Measurements from ENCODE around the gene IQCH.
"Not testable (repeated sequence)": the region's sequence is repeated elsewhere in the genome, so short reads cannot be mapped to it uniquely, and the experiment has no call there.

The IQCH gene

DNA sequence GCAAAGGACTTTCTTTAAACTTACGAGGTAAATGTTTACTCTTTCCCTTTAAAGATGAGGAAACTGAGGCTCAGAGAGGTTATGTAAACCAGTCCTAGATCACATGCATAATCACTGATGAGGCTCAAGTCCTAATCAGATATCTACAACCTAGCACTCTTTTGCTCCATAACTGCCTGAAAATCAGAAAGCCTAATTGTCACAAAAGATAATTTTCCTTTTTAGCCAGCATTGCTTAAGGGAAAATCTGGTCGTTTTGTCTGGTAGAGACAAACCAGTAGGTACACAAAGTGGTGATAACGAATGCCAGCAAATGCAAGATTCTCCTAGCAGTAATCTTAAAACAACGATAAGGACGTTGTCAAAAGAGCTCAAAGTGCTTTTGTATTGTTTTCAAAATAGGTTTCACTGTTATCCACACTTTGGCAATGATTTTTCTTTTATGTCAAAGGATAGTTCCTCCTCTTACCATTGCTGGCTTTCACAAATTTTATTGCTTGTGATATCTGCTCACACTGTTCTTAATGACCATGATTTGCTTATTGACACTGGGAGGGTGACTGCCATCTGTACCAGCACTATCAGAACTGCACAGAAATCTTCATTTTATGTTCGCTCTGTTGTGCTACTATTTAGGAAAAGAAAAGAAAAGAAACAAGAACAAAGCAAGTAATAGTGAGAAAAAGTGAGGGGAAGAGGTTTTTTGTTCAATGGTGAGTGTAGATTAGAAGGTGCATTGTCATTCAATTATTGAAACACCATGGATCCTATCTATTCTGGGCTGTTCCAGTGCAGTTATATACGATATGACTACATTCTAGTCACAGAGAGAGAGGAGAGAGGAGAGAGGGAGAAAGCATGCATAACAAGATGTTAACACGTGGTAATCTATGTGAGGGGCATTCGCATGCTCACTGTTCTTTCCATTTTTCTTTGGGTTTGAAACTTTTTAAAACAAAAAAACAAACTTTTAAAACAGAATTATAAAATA is 13.7 kb downstream of the IQCH start:
- DNase-seq (ENCODE audit: low read depth) = no peak
- TF ChIP-seq, protein P1, sequence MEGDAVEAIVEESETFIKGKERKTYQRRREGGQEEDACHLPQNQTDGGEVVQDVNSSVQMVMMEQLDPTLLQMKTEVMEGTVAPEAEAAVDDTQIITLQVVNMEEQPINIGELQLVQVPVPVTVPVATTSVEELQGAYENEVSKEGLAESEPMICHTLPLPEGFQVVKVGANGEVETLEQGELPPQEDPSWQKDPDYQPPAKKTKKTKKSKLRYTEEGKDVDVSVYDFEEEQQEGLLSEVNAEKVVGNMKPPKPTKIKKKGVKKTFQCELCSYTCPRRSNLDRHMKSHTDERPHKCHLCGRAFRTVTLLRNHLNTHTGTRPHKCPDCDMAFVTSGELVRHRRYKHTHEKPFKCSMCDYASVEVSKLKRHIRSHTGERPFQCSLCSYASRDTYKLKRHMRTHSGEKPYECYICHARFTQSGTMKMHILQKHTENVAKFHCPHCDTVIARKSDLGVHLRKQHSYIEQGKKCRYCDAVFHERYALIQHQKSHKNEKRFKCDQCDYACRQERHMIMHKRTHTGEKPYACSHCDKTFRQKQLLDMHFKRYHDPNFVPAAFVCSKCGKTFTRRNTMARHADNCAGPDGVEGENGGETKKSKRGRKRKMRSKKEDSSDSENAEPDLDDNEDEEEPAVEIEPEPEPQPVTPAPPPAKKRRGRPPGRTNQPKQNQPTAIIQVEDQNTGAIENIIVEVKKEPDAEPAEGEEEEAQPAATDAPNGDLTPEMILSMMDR (IDR thresholded peaks at IDR 0.05; ENCODE audit: control insufficient read depth, extremely low read depth, insufficient read depth) = no peak
- no peak overlapping the region for H3K4me3 ChIP-seq (ENCODE audit: low read depth, low read length)

DNA sequence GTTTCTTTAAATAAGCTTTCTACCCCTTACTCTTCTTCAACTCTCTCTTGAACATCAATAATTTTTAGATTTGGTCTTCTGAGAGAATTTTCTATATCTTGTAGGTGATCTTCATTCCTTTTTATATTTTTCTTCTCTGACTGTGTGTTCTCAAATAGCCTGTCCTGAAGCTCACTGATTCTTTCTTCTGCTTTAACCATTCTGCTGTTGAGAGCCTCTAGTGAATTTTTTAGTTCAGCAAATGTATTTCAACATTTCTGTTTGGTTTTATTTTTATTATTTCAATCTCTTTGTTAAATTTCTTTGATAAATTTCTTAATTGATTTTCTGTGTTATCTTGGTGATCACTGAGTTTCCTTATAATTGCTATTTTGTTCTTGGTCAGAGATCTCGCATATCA is 19.6 kb downstream of the IQCH start:
- H3K4me3 ChIP-seq (ENCODE audit: low read depth, low read length) = no peak overlapping the region
- TF ChIP-seq, protein P1 (IDR thresholded peaks at IDR 0.05; ENCODE audit: control insufficient read depth, extremely low read depth, insufficient read depth) = no peak
- DNase-seq (ENCODE audit: low read depth) = no peak

DNA sequence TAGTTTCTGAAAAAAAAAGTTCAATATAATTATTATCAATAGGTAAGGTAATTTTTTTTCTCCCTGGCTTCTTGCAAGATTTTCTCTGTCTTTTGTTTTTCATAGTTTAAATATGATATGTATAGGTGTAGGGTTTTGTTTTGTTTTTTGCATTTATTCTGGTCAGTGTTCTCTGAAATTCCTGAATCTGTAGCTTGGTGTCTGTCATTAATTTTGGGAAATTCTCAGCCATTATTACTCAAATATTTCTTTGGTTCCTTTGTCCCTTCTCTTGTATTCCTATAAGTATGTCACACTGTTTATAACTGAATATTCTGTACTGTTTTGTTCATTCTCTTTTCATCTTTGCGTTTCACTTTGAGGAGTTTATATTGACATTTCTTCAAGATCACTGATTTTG is 22.1 kb downstream of the IQCH start:
- no peak overlapping the region for H3K4me3 ChIP-seq (ENCODE audit: low read depth, low read length)
- DNase-seq (ENCODE audit: low read depth) = no peak
- TF ChIP-seq, protein P1 (IDR thresholded peaks at IDR 0.05; ENCODE audit: control insufficient read depth, extremely low read depth, insufficient read depth) = no peak

DNA sequence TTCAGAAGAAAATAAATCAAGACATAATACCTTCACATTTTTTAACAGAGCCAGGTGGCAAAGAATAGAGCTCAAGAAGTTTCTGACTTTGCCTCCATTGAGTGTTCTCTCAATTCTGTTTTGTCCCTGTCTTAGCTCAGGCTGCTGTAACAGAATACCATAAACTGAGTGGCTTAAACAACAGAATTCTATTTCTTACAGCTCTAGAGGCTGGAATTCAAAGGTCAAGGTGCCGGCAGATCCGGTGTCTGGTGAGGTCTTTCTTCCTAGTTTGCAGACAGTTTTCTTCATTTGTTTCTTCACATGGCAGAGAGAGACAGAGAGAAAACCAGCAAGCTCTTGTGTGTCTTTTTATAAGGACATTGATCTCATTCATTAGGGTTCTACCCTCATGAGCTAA is 25.6 kb downstream of the IQCH start:
- DNase-seq (ENCODE audit: low read depth) = no peak
- H3K4me3 ChIP-seq (ENCODE audit: low read depth, low read length) = no peak overlapping the region
- TF ChIP-seq, protein P1 (IDR thresholded peaks at IDR 0.05; ENCODE audit: control insufficient read depth, extremely low read depth, insufficient read depth) = no peak

DNA sequence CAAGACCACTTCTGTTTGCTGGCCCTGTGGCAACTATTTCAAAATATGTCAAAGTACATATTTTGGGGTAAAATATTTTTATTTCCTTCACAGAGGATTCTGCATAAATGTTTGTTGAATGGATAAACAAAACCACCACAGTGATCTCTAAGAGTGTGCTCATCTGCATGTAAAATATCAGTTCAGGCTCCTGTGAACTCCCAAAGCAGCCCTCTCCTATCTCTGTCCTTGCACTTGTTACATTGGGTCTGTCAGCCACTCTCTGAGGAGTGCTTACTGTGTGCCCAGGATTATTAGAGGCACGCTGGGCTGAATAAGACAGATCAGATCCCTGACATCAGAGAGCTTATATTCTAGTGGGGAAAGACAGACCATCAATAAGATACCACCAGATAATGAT is 27.1 kb downstream of the IQCH start:
- TF ChIP-seq, protein P1 (IDR thresholded peaks at IDR 0.05; ENCODE audit: control insufficient read depth, extremely low read depth, insufficient read depth) = no peak
- no peak overlapping the region for H3K4me3 ChIP-seq (ENCODE audit: low read depth, low read length)
- DNase-seq (ENCODE audit: low read depth) = no peak

DNA sequence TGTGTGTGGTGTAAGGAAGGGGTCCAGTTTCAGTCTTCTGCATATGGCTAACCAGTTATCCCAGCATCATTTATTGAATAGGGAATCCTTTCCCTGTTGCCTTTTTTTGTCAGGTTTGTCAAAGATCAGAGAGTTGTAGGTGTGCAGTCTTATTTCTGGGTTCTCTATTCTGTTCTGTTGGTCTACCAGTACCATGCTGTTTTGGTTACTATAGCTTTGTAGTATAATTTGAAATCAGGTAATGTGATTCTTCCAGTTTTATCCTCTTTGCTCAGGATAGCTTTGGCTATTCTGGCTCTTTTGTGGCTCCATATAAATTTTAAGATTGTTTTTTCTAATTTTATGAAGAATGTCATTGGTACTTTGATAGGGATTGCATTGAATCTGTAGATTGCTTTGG is 31.0 kb downstream of the IQCH start:
- DNase-seq (ENCODE audit: low read depth) = not testable (repeated sequence)

DNA sequence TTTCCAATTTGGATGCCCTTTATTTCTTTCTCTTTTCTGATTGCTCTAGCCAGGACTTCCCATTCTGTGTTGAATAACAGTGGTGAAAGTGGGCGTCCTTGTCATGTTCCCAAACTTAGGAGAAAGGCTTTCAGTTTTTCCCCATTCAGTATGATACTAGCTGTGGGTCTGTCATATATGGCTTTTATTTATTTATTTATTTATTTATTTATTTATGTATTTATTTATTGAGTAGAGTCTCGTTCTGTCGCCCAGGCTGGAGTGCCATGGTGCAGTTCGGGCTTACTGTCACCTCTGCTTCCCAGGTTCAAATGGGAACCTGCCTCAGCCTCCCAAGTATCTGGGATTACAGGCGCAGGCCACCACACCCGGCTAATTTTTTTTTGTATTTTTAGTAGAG is 31.8 kb downstream of the IQCH start:
- not testable (repeated sequence) for DNase-seq (ENCODE audit: low read depth); H3K4me3 ChIP-seq (ENCODE audit: low read depth, low read length)

More for the DNA sequence above, 31.0 kb downstream of the IQCH start:
- H3K4me3 ChIP-seq (ENCODE audit: low read depth, low read length) = not testable (repeated sequence)

DNA sequence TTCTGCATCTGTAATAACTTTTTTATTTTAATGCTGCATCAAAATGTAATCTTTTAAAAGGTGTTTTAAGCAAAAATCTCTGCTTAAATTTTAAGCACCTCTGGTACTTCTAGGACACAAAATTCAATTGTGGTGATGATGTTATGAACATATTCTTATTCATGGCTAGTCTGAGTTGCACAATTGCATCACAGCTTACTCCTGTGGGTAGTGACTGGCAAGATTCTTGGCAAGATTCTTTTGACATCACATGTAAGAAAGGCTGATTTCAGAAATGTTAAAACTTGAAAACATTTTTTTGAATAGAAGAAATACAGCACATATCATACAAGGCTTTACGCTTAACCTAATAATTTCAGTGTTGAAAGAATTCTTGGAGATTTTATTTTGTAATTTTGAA is 35.7 kb downstream of the IQCH start:
- DNase-seq (ENCODE audit: low read depth) = no peak
- H3K4me3 ChIP-seq (ENCODE audit: low read depth, low read length) = no peak overlapping the region
- TF ChIP-seq, protein P1 (IDR thresholded peaks at IDR 0.05; ENCODE audit: control insufficient read depth, extremely low read depth, insufficient read depth) = no peak
